Embryonic facial prominence (tissue), 1 donor: ENCODE measurements around the gene FKBP3.
"Not testable (repeated sequence)": the region's sequence is repeated elsewhere in the genome, so short reads cannot be mapped to it uniquely, and the experiment has no call there.

Experiments used
- DNase-seq: peaks from one replicate; pipeline ENCODE4 v3.0.0-alpha.2; 2016; ENCODE audit errors: extremely low spot score

The FKBP3 gene

GRCh38 chr14:45112896-45113781, 21.1 kb downstream of the FKBP3 start:
- no peak for DNase-seq

GRCh38 chr14:45104561-45104960, 29.7 kb downstream of the FKBP3 start:
- no peak for DNase-seq

- no peak for DNase-seq
Measured at GRCh38 chr14:45103806-45104205, 30.5 kb downstream of the FKBP3 start.

- DNase-seq = no peak
Measured at GRCh38 chr14:45096218-45096617, 38.1 kb downstream of the FKBP3 start.

GRCh38 chr14:45095143-45095542, 39.1 kb downstream of the FKBP3 start:
- DNase-seq = no peak

GRCh38 chr14:45094275-45094674, 40.0 kb downstream of the FKBP3 start:
- DNase-seq = no peak

DNA sequence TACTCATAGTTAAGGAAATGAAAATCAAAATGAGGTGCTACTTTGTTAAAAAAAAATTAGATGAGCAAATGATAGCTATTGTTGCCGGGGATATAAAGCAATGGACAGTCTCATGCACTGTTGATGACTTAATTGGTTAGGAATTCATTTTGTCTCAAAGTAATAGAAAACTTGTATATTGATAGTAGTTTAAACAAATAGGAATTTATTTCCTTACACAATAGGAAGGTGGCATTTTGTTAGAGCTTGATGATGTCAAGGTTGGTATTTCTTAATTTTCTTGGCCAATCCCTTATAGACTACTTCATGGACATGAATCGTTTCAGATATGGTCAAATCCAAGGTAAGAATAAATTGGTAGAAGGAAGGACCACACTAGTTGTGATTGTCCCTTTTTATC, 42.6 kb downstream of the FKBP3 start:
- no peak for DNase-seq

GRCh38 chr14:45089813-45090212, 44.5 kb downstream of the FKBP3 start:
- no peak for DNase-seq

- no peak for DNase-seq
Measured at GRCh38 chr14:45084946-45085346, 49.3 kb downstream of the FKBP3 start.

GRCh38 chr14:45083976-45084722, 50.1 kb downstream of the FKBP3 start, which contains the start of gene PRPF39:
Gene PRPF39 (plus strand): TSS chr14:45084116. CDS start chr14:45095240, 11,124 bp downstream.
- peak; percentile 74 for DNase-seq

GRCh38 chr14:45083617-45083975, 50.7 kb downstream of the FKBP3 start:
- DNase-seq = no peak

DNA sequence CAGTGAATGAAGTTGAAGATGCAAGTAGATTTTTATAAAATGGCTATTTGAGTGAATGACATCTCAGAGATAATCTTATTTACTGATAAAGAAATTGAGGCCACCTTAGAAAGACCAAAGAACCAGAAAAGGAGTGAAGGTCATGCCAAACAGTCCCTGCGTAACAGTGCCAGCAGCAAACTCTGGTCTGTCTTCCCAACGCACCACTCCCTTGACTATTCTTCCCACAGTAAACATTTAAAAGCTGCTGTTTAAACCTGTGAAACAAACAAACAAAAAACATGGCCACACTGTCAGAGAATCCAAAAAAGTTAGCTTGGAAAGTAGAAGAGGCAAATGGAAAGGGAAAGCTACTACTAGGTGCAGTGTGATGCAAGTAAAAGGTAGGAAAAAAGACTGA, 51.9 kb downstream of the FKBP3 start:
- DNase-seq = no peak

DNA sequence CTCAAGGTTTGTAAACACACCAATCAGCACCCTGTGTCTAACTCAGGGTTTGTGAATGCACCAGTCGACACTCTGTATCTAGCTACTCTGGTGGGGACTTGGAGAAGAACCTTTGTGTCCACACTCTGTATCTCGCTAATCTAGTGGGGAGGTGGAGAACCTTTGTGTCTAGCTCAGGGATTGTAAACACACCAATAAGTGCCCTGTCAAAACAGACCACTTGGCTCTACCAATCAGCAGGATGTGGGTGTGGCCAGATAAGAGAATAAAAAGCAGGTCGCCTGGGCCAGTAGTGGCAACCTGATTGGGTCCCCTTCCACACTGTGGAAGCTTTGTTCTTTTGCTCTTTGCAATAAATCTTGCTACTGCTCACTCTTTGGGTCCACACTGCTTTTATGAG, 53.2 kb downstream of the FKBP3 start:
- not testable (repeated sequence) for DNase-seq

DNA sequence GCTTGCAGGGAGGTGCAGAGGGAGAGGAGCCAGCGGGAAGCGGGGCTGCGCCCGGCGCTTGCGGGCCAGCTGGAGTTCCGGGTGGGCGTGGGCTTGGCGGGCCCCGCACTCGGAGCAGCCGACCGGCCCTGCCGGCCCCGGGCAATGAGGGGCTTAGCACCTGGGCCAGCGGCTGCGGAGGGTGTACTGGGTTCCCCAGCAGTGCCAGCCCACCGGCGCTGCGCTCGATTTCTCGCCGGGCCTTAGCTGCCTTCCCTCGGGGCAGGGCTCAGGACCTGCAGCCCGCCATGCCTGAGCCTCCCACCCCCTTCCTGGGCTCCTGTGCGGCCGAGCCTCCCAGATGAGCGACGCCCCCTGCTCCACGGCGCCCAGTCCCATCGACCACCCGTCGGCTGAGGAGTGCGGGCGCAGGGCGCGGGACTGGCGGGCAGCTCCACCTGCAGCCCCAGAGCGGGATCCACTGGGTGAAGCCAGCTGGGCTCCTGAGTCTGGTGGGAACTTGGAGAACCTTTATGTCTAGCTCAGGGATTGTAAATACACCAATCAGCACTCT, 53.8 kb downstream of the FKBP3 start:
- DNase-seq = not testable (repeated sequence)

DNA sequence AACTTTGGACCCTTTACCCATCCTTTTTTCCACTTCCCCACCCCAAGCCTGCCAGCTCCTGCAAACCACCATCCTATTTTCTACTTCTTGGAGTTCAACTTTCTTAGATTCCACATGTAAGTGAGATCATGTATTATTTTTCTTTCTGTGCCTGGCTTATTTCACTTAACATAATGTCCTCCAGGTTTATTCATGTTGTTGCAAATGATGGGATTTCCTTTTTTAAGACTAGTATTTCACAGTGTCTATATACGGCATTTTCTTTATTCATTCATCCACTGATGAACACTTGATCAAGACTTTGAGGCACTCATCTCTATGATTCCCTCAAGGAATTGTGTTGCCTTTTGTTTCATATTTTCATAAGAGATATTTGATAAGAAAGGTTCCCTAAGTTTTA, 56.0 kb downstream of the FKBP3 start:
- no peak for DNase-seq

- DNase-seq = no peak
Measured at GRCh38 chr14:45073231-45073879, 60.9 kb downstream of the FKBP3 start.

DNA sequence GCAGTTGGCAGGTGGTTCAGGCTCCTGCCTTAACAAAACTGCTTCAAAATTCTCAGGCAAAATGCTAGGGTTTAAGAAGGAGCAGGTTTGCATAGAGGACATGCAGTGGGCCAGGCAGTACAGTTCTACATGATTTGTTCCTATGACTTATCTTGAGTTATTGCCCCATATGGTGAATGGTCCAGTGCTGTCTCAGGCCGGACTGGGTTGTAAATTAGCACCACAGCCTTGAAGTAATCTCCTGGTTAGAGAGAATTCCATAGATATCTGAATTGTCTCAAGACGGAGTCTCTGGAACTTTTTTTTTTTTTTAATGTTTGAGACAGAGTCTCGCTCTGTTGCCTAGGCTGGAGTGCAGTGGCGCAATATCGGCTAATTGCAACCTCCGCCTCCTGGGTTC, 62.2 kb downstream of the FKBP3 start:
- DNase-seq = no peak

DNA sequence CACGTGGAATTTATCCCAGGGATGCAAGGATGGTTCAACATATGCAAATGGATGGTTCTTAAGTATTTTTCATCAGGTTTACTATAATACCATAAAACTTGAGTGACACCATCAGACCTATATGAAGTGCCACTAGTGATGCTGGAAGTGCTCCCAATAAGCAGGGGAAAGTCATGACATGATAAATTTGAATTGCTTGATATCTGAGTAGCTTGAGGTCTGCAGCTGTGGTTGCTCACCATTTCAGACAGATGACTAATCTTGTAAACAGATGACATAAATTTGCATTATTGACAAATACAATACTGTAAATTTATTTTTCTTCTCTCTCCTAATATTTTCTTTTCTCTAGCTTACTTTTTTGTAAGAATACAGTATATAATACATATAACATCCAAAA, 64.1 kb downstream of the FKBP3 start:
- DNase-seq = no peak

DNA sequence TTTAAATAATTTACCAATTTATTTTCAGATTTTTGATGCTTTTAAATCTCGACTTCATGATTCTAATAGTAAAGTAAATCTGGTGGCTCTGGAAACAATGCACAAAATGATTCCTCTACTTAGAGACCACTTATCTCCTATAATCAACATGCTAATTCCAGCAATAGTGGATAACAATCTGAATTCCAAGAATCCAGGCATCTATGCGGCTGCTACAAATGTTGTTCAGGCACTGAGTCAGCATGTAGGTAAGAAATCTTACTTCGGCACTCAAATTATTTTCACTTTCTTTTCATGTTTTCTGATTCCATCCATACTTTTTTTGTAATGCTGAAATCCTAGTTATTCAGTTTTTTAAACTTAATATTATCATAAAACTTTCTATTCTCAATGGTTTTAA, 65.9 kb downstream of the FKBP3 start:
- no peak for DNase-seq

DNA sequence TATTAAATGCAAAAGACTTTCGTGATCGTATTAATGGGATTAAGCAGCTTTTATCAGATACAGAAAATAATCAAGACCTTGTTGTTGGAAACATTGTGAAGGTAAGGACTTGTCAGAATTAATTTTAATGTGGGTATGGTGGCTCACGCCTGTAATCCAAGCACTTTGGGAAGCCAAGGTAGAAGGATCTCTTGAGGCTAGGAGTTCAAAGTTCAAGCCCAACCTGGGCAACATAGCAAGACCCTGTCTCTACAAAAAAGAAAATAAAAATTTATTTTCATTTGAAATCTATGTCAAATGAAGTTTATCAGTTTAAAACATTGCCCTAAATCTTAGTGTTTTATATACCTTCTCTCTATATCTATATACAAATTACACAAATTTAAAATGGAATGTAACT, 67.6 kb downstream of the FKBP3 start:
- DNase-seq = no peak

DNA sequence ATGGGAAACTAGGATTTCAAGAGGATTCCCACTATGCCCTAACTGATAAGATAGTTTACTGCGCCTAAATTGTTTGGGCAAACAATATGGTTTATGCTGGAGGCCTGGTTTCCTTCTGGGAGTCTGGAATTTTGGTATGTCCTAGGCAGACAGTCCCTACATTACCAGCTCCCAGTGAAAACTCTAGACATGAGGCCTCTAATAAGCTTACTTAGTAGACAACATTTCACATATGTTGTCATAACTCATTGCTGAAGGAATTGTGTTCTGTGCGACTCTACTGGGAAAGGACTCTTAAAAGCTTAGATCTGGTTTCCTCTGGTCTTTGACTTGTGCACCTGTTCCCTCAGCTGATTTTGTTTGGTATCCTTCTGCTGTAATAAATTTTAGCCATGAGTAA, 68.3 kb downstream of the FKBP3 start:
- no peak for DNase-seq
